ENCODE measurements around the gene EFNA4.

GRCh38 chr1:155085504-155086127 lies 22.1 kb downstream of the EFNA4 start:
- TF ChIP-seq POLR2A (IDR thresholded peaks at IDR 0.05) (no peak), CTCF (IDR thresholded peaks at IDR 0.05 in 4 of 5, conservative IDR thresholded peaks at IDR 0.05 in 1 of 5) (no peak)
